Mammary epithelial cell (primary cell): ENCODE measurements around the gene ARMC9.

Experiments
- CTCF ChIP-seq, 2 donors: IDR thresholded peaks in 1 of 2; conservative IDR thresholded peaks in 1 of 2; 2 replicates each; pipeline ENCODE4 v1.5.1; 2011 to 2012; ENCODE audit warnings: inconsistent platforms in 2 of 2, low read length in 2 of 2, mild to moderate bottlenecking in 2 of 2, control low read depth in 1 of 2, low read depth in 1 of 2; ENCODE audit not compliant: insufficient read depth in 1 of 2; ENCODE audit errors: extremely low read depth in 1 of 2
- EZH2 ChIP-seq: IDR thresholded peaks from 2 replicates; pipeline ENCODE4 v1.6.1; 2012; ENCODE audit warnings: low read length, inconsistent platforms, borderline replicate concordance

DNA sequence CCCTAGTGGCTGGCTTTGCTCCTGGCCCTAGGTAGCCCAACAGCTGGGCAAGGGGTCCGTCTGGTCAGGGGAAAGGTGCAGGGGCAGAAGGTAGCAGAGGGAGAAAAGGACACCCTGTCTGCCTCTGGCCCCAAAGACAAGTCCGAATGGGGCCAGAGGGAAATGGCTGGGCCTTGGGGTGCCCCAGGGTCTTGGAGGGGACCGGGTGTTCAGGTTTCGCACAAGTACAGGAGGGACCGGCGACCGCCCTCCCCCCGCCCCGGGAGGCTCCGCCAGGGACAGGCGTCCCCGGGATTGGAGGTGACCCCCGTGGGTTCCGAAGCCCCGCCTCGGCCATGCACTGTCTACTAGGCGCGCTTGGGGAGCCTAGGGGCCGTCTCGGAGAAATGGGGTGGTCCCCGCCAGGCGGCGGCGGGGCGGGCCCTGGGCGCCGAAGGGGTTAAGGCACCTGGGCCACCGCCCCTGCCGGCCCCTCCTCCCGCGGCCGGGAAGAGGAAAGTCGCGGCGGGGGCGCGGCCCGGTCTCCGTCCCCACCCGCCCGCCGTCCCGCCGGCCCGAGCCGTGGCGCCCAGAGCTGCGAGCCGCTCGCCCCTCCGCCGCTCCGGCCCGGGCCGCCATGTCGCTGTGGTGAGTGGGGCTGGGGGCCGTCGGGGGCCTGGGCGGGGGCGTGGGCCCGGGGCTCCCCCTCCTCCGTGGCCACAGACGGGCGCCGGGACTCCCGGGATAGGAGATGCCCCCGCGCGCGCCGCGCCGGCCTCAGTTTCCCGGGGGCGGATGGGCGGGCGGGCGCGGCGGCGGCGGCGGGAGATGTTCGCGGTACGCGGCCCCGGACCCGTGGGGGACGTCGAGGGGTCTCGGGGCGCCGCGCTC lies 197.0 kb downstream of the ARMC9 start, which contains the start of gene B3GNT7:
- no peak for TF ChIP-seq CTCF (conservative IDR thresholded peaks at IDR 0.05 in 1 of 2, IDR thresholded peaks at IDR 0.05 in 1 of 2; ENCODE audit: extremely low read depth in 1 of 2, insufficient read depth in 1 of 2, low read depth in 1 of 2, low read length in 2 of 2)
- TF ChIP-seq EZH2: peak; percentile 22
